Measurements from ENCODE around the gene CHST11.

GRCh38 chr12:104665296-104665695 is 208.5 kb downstream of the CHST11 start:
- TF ChIP-seq CTCF (IDR thresholded peaks at IDR 0.05) (no peak), POLR2A (IDR thresholded peaks at IDR 0.05) (no peak), EP300 (IDR thresholded peaks at IDR 0.05) (no peak)

Measured in ovary (tissue), 3 donors.